GM12864 (cell line): ENCODE results near the gene EXOC6.

Experiments
- DNase-seq: peaks from one replicate; pipeline ENCODE4 v3.0.0-alpha.2; 2011; ENCODE audit warnings: low read depth
- H3K4me3 ChIP-seq: 2 replicates; pipeline ENCODE4 v1.5.1; 2011; ENCODE audit warnings: mild to moderate bottlenecking, low read depth, low read length, control low read depth
- CTCF ChIP-seq: IDR thresholded peaks from 2 replicates; pipeline ENCODE4 v1.5.1; 2011; ENCODE audit warnings: low read depth, mild to moderate bottlenecking, moderate library complexity, low read length, control low read depth, inconsistent platforms; ENCODE audit errors: missing control alignments

Gene EXOC6

DNA sequence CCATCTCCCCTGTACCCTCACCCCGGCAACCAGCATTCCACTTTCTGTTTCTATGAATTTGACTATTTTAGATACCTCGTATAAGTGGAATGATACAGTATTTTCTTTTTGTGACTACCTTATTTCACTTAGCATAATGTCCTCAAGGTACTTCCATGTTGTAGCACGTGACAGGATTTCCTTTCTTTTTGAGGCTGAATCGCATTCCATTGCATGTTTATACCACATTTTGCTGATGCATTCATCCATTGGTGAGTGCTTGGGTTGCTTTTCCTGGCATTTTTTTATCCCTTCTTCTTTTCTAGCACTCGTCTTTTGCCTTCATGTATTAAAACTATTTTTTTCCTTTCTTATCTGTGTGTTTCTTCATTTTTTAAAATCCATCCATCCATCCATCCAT lies 22.3 kb upstream of the EXOC6 start:
- no peak for TF ChIP-seq CTCF
- no peak overlapping the region for H3K4me3 ChIP-seq
- DNase-seq: no peak

DNA sequence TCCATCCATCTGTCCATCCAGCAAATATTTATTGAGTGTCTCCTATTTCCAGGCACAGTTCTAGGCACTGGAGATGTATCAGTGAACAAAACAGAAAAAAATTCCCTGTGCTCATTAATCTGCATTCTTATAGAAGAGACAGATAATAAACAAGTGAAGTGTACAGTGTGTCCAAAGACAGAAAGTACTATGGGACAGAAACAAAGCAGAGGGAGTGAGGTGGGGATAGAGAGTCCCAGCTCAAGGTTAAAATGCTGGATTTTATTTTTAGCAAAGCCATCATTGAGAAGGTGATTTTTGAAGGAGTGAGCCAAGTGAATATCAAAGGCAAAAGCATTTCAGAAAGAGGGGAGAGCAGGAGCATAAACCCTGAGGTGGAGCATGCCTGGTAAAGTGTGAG lies 21.8 kb upstream of the EXOC6 start:
- no peak for DNase-seq
- no peak for TF ChIP-seq CTCF
- no peak overlapping the region for H3K4me3 ChIP-seq

GRCh38 chr10:92829042-92829785 lies 19.1 kb upstream of the EXOC6 start:
- no peak for TF ChIP-seq CTCF
- no peak overlapping the region for H3K4me3 ChIP-seq
- DNase-seq: no peak

GRCh38 chr10:92829786-92830377 lies 18.4 kb upstream of the EXOC6 start:
- TF ChIP-seq CTCF: no peak
- DNase-seq: no peak
- H3K4me3 ChIP-seq: no peak overlapping the region

GRCh38 chr10:92830478-92831389 lies 17.6 kb upstream of the EXOC6 start:
- no peak overlapping the region; the same call in none of the 2 replicates for H3K4me3 ChIP-seq
- TF ChIP-seq CTCF: no peak
- DNase-seq: no peak

GRCh38 chr10:92832121-92832520 lies 16.2 kb upstream of the EXOC6 start:
- DNase-seq: no peak
- no peak for TF ChIP-seq CTCF
- H3K4me3 ChIP-seq: no peak overlapping the region
